ENCODE measurements around the gene DLL4. TPM values are rescaled to one million over a fixed set of nuclear protein-coding genes. Genes with fewer than 3 reads are reported as not detected.

DLL4 gene
- total and polyA plus RNA-seq, 10 of the 15 experiments (the other 5 are each of a cell fraction or from before 2014, with no cell fraction given): 0.04 to 0.16 (median 0.09) TPM; not detected in 6

- ChIA-PET CTCF (interaction anchor here (0.9 to 11.9 kb wide), 10 partner anchors 8 to 273 kb away, joined by 3 to 157 read pairs (median 4); partner anchors contain the start of gene VPS18), RAD21 (ENCODE audit: unreplicated experiment) (interaction anchor here (0.5 to 1.1 kb wide), 3 partner anchors 19 to 114 kb away, joined by 3 to 4 read pairs (median 3); no protein-coding TSS in a partner anchor), SMC1A (ENCODE audit: uncharacterized antibody, unreplicated experiment) (interaction anchor here (1.0 to 1.2 kb wide), 2 partner anchors 10 to 30 kb away, joined by 3 to 4 read pairs; no protein-coding TSS in a partner anchor), POLR2A (interaction anchor here (1.2 kb wide), 1 partner anchor 37 kb away, joined by 3 read pairs; no protein-coding TSS in a partner anchor)
- ATAC-seq: no peak
- Histone ChIP-seq H3K36me3 (ENCODE audit: control insufficient read depth in 2 of 2, insufficient read depth in 2 of 2, low read length in 1 of 2) (no peaks in the 10 kb centered on the region), H3K9ac (ENCODE audit: control insufficient read depth, insufficient read depth, low read length) (no peak overlapping the region), H2AFZ (ENCODE audit: control insufficient read depth, low read depth, low read length) (no peak overlapping the region), H3K4me2 (ENCODE audit: control insufficient read depth, insufficient read depth) (no peak overlapping the region), H3K27me3 (replicated peaks in 1 of 2; ENCODE audit: control insufficient read depth in 2 of 2, insufficient read depth in 2 of 2, low read length in 1 of 2) (no peaks in the 10 kb centered on the region), H3K4me3 (no peak overlapping the region), H4K20me1 (ENCODE audit: control insufficient read depth, insufficient read depth) (no peaks in the 10 kb centered on the region), H3K9me3 (replicated peaks; ENCODE audit: control insufficient read depth, insufficient read depth, low read length) (no peaks in the 10 kb centered on the region), H3K27ac (ENCODE audit: control insufficient read depth, insufficient read depth) (no peak overlapping the region), H3K79me2 (ENCODE audit: control insufficient read depth, insufficient read depth, low read length) (no peaks in the 10 kb centered on the region), H3K4me1 (ENCODE audit: control insufficient read depth, insufficient read depth, low read length) (peaks cover 25% of the 10 kb centered on the region)
- intact Hi-C loops (cut with micrococcal nuclease; ENCODE audit: unreplicated experiment): no loop called here
- BruUV-seq (replicated peaks): no TSS peak
- FAIRE-seq: no peak
- in situ Hi-C loops (cut with MboI): no loop called here
- no peak for DNase-seq (ENCODE audit: low read depth, low spot score)
- WGBS (ENCODE audit: insufficient coverage, insufficient replicate concordance, low lambda C conversion rate, missing lambda C conversion rate): 33% methylated on average over 7 of the region's 7 CpGs
- no peak for TF ChIP-seq RCOR1 (conservative IDR thresholded peaks at IDR 0.05; ENCODE audit: low read depth, low read length)
Measured at GRCh38 chr15:40911141-40911540, 18.0 kb upstream of the DLL4 start.

DNA sequence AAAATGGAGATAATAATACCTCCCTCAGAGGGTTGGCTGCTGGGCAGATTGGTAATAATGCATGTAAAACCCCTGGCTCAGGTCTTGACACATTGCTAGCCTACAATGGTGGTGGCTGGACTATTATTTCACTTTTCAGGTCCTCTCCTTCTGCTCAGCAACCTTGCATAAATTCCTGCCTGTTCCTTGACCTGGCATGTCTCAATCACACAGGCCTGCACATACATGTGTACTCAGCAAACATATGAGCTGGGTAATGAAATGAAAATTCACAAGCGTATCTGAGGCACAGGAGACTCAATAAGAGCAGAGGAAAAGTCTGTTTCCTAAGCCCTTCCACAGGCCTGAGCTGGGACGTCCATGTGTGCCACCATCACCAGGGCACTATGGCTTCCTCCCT lies 17.4 kb upstream of the DLL4 start:
- Histone ChIP-seq H2AFZ (ENCODE audit: control insufficient read depth, low read depth, low read length) (no peak overlapping the region), H3K4me1 (ENCODE audit: control insufficient read depth, insufficient read depth, low read length) (peaks cover 21% of the 10 kb centered on the region), H3K4me2 (ENCODE audit: control insufficient read depth, insufficient read depth) (no peak overlapping the region), H3K4me3 (no peak overlapping the region), H3K36me3 (ENCODE audit: control insufficient read depth in 2 of 2, insufficient read depth in 2 of 2, low read length in 1 of 2) (no peaks in the 10 kb centered on the region), H3K27ac (ENCODE audit: control insufficient read depth, insufficient read depth) (no peak overlapping the region), H3K79me2 (ENCODE audit: control insufficient read depth, insufficient read depth, low read length) (no peaks in the 10 kb centered on the region), H3K9me3 (replicated peaks; ENCODE audit: control insufficient read depth, insufficient read depth, low read length) (no peaks in the 10 kb centered on the region), H4K20me1 (ENCODE audit: control insufficient read depth, insufficient read depth) (no peaks in the 10 kb centered on the region), H3K9ac (ENCODE audit: control insufficient read depth, insufficient read depth, low read length) (no peak overlapping the region), H3K27me3 (replicated peaks in 1 of 2; ENCODE audit: control insufficient read depth in 2 of 2, insufficient read depth in 2 of 2, low read length in 1 of 2) (no peaks in the 10 kb centered on the region)
- in situ Hi-C loops (cut with MboI) (no loop called here), intact Hi-C loops (cut with micrococcal nuclease; ENCODE audit: unreplicated experiment) (no loop called here)
- CTCF ChIA-PET: interaction anchor here (0.9 to 11.9 kb wide), 11 partner anchors 8 to 272 kb away, joined by 3 to 157 read pairs (median 4); partner anchors contain the start of gene VPS18
- RAD21 ChIA-PET (ENCODE audit: unreplicated experiment): interaction anchor here (0.6 to 1.1 kb wide), 5 partner anchors 17 to 113 kb away, joined by 3 read pairs; no protein-coding TSS in a partner anchor
- DNase-seq (ENCODE audit: low read depth, low spot score) (no peak), FAIRE-seq (no peak), ATAC-seq (no peak)
- POLR2A ChIA-PET: no interaction called here
- no TSS peak for BruUV-seq (replicated peaks)
- WGBS (ENCODE audit: insufficient coverage, insufficient replicate concordance, low lambda C conversion rate, missing lambda C conversion rate): 59% methylated on average over 2 of the region's 2 CpGs
- SMC1A ChIA-PET (ENCODE audit: uncharacterized antibody, unreplicated experiment): interaction anchor here (1.0 kb wide), 1 partner anchor 29 kb away, joined by 4 read pairs; no protein-coding TSS in a partner anchor
- no peak for TF ChIP-seq GATAD2B (conservative IDR thresholded peaks at IDR 0.05; ENCODE audit: low read depth)
- TF ChIP-seq SUPT20H (IDR thresholded peaks at IDR 0.05; ENCODE audit: borderline replicate concordance, control insufficient read depth, low read depth, low read length): no peak
- no peak for TF ChIP-seq TAF1 (IDR thresholded peaks at IDR 0.05; ENCODE audit: borderline replicate concordance, low read depth, low read length)
- no peak for TF ChIP-seq FOS (IDR thresholded peaks at IDR 0.05; ENCODE audit: borderline replicate concordance, extremely low read depth, insufficient read length)
- TF ChIP-seq NFYB (IDR thresholded peaks at IDR 0.05; ENCODE audit: insufficient read depth, low read depth, low read length): no peak
- TF ChIP-seq, protein P1, sequence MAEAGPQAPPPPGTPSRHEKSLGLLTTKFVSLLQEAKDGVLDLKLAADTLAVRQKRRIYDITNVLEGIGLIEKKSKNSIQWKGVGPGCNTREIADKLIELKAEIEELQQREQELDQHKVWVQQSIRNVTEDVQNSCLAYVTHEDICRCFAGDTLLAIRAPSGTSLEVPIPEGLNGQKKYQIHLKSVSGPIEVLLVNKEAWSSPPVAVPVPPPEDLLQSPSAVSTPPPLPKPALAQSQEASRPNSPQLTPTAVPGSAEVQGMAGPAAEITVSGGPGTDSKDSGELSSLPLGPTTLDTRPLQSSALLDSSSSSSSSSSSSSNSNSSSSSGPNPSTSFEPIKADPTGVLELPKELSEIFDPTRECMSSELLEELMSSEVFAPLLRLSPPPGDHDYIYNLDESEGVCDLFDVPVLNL (IDR thresholded peaks at IDR 0.05; ENCODE audit: low read depth, low read length): no peak
- TF ChIP-seq ZNF274 (IDR thresholded peaks at IDR 0.05; ENCODE audit: insufficient read depth, insufficient read length): no peak
- TF ChIP-seq SMAD1 (IDR thresholded peaks at IDR 0.05; ENCODE audit: low read depth, partially characterized antibody): no peak
- TF ChIP-seq, protein P2, sequence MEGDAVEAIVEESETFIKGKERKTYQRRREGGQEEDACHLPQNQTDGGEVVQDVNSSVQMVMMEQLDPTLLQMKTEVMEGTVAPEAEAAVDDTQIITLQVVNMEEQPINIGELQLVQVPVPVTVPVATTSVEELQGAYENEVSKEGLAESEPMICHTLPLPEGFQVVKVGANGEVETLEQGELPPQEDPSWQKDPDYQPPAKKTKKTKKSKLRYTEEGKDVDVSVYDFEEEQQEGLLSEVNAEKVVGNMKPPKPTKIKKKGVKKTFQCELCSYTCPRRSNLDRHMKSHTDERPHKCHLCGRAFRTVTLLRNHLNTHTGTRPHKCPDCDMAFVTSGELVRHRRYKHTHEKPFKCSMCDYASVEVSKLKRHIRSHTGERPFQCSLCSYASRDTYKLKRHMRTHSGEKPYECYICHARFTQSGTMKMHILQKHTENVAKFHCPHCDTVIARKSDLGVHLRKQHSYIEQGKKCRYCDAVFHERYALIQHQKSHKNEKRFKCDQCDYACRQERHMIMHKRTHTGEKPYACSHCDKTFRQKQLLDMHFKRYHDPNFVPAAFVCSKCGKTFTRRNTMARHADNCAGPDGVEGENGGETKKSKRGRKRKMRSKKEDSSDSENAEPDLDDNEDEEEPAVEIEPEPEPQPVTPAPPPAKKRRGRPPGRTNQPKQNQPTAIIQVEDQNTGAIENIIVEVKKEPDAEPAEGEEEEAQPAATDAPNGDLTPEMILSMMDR (IDR thresholded peaks at IDR 0.05 in 2 of 3, conservative IDR thresholded peaks at IDR 0.05 in 1 of 3; ENCODE audit: control insufficient read depth in 2 of 3, extremely low read depth in 1 of 3, insufficient read depth in 1 of 3, low read depth in 3 of 3, low read length in 3 of 3): no peak
- TF ChIP-seq CHD1 (IDR thresholded peaks at IDR 0.05; ENCODE audit: low read depth, low read length): no peak
- TF ChIP-seq EP300 (IDR thresholded peaks at IDR 0.05; ENCODE audit: borderline replicate concordance in 1 of 2, control insufficient read depth in 1 of 2, low read depth in 2 of 2, low read length in 2 of 2): no peak
- no peak for TF ChIP-seq SRF (IDR thresholded peaks at IDR 0.05; ENCODE audit: low read depth in 2 of 2, low read length in 2 of 2)

Measured in GM12878 (cell line).